H1 (cell line): ENCODE results near the gene THBS3. TPM values are rescaled to one million over a fixed set of nuclear protein-coding genes. Genes with fewer than 3 reads are reported as not detected.
"Not testable (repeated sequence)": the region's sequence is repeated elsewhere in the genome, so short reads cannot be mapped to it uniquely, and the experiment has no call there.

Source experiments
- CTCF ChIA-PET: fragments of 300-600 bp; sonication (Branson Sonifier 250); formaldehyde crosslinking; loops from one replicate; lab custom pipeline; 2021; ENCODE audit not compliant: partially characterized antibody; lab: Charles Lee
- POLR2A ChIA-PET: fragments of 300-600 bp; sonication (Branson Sonifier 250); formaldehyde crosslinking; loops from one replicate; lab custom pipeline; 2021; ENCODE audit warnings: inconsistent platforms; ENCODE audit not compliant: partially characterized antibody; lab: Charles Lee
- DNase-seq, 2 experiments: peaks; one replicate each; pipeline versions ENCODE4 v3.0.0 to v3.0.0-alpha.2; 2010 to 2022; ENCODE audit warnings: low spot score in 2 of 2, low read depth in 1 of 2, mixed read lengths in 1 of 2
- FAIRE-seq: peaks from 2 replicates; lab custom pipeline; 2011; peaks lifted over from hg19 to GRCh38; lab: Jason Lieb, UNC
- H2AFZ ChIP-seq: 2 replicates; pipeline ENCODE4 v1.8.1; 2012; ENCODE audit warnings: low read length, inconsistent platforms
- H2AK5ac ChIP-seq: 2 replicates; pipeline ENCODE4 v1.6.1; 2013; ENCODE audit warnings: low read depth, low read length
- H2BK120ac ChIP-seq: replicated peaks from 2 replicates; pipeline ENCODE3; 2013; ENCODE audit warnings: low read depth, low read length, inconsistent platforms
- H2BK12ac ChIP-seq: 2 replicates; pipeline ENCODE4 v1.6.1; 2013; ENCODE audit warnings: low read depth, low read length
- H2BK15ac ChIP-seq: 2 replicates; pipeline ENCODE4 v1.6.1; 2013; ENCODE audit warnings: low read length
- H2BK20ac ChIP-seq: 2 replicates; pipeline ENCODE4 v1.6.1; 2013; ENCODE audit warnings: low read length
- H2BK5ac ChIP-seq: 2 replicates; pipeline ENCODE4 v1.6.1; 2013; ENCODE audit warnings: low read depth, low read length
- H3K14ac ChIP-seq: 2 replicates; pipeline ENCODE4 v1.6.1; 2013; ENCODE audit warnings: inconsistent platforms; ENCODE audit not compliant: insufficient read length
- H3K18ac ChIP-seq: 2 replicates; pipeline ENCODE4 v1.6.1; 2013; ENCODE audit warnings: low read length; ENCODE audit errors: extremely low read depth
- H3K23ac ChIP-seq: 2 replicates; pipeline ENCODE4 v1.6.1; 2013; ENCODE audit warnings: inconsistent platforms; ENCODE audit not compliant: insufficient read length
- H3K23me2 ChIP-seq: 2 replicates; pipeline ENCODE4 v1.6.1; 2013; ENCODE audit warnings: low read depth, low read length
- H3K27ac ChIP-seq: 2 replicates; pipeline ENCODE4 v1.6.1; 2011; ENCODE audit warnings: low read depth, low read length, inconsistent platforms
- H3K27me3 ChIP-seq, 4 experiments: replicated peaks in 1 of 4; 1 replicate in 1 of 4; 2 replicates in 3 of 4; pipeline versions ENCODE4 v1.6.1 to v1.8.1; 2011 to 2013; ENCODE audit warnings: low read length in 3 of 4, mild to moderate bottlenecking in 3 of 4, inconsistent platforms in 2 of 4, mixed read lengths in 2 of 4, moderate library complexity in 1 of 4; ENCODE audit not compliant: control insufficient read depth in 3 of 4, insufficient read depth in 3 of 4; ENCODE audit errors: extremely low read depth in 1 of 4
- H3K36me3 ChIP-seq, 4 experiments: 2 replicates each; pipeline versions ENCODE4 v1.6.1 to v1.8.1; 2011 to 2013; ENCODE audit warnings: mild to moderate bottlenecking in 4 of 4, low read length in 3 of 4, moderate library complexity in 2 of 4, control low read depth in 1 of 4, inconsistent platforms in 1 of 4; ENCODE audit not compliant: insufficient read depth in 4 of 4, control insufficient read depth in 2 of 4
- H3K4ac ChIP-seq: replicated peaks from 2 replicates; pipeline ENCODE3; 2013; ENCODE audit warnings: low read length, low read depth, mixed read lengths, inconsistent platforms; ENCODE audit not compliant: insufficient read length
- H3K4me1 ChIP-seq, 4 experiments: replicated peaks in 1 of 4; 1 replicate in 1 of 4; 2 replicates in 3 of 4; pipeline versions ENCODE4 v1.6.1 to v1.8.1; 2011 to 2013; ENCODE audit warnings: low read length in 3 of 4, inconsistent platforms in 2 of 4, mixed read lengths in 1 of 4; ENCODE audit not compliant: insufficient read depth in 4 of 4, control insufficient read depth in 3 of 4
- H3K4me2 ChIP-seq, 2 experiments: 2 replicates each; pipeline versions ENCODE4 v1.6.1 to v1.8.1; 2011 to 2013; ENCODE audit warnings: low read depth in 2 of 2, low read length in 2 of 2, control low read depth in 1 of 2, inconsistent platforms in 1 of 2, mild to moderate bottlenecking in 1 of 2; ENCODE audit not compliant: insufficient read depth in 1 of 2
- H3K4me3 ChIP-seq, 4 experiments: fragments of 200-600, 300-600 bp in 1 of 4; sonication (generic), shearing (Covaris generic), sonication (Bioruptor Twin) in 1 of 4; 2 replicates each; pipeline versions ENCODE4 v1.5.1 to v1.8.1; 2011 to 2016; ENCODE audit warnings: low read length in 4 of 4, low read depth in 3 of 4, control low read depth in 2 of 4, inconsistent platforms in 2 of 4, mild to moderate bottlenecking in 2 of 4, mixed read lengths in 1 of 4, moderate library complexity in 1 of 4; ENCODE audit not compliant: insufficient read depth in 2 of 4; ENCODE audit errors: extremely low read depth in 1 of 4
- H3K56ac ChIP-seq: replicated peaks from 2 replicates; pipeline ENCODE3; 2013; ENCODE audit warnings: low read depth, mild to moderate bottlenecking, mixed read lengths, low read length, inconsistent platforms; ENCODE audit not compliant: insufficient read length
- H3K79me1 ChIP-seq: 2 replicates; pipeline ENCODE4 v1.6.1; 2013; ENCODE audit warnings: low read depth, low read length, control low read depth
- H3K79me2 ChIP-seq, 2 experiments: 2 replicates each; pipeline versions ENCODE4 v1.6.1 to v1.8.1; 2012 to 2013; ENCODE audit warnings: low read length in 2 of 2, mild to moderate bottlenecking in 2 of 2, inconsistent platforms in 1 of 2; ENCODE audit not compliant: insufficient read depth in 2 of 2, control insufficient read depth in 1 of 2
- H3K9ac ChIP-seq, 4 experiments: replicated peaks in 1 of 4; 1 replicate in 1 of 4; 2 replicates in 3 of 4; pipeline versions ENCODE4 v1.6.1 to v1.8.1; 2011 to 2013; ENCODE audit warnings: low read depth in 3 of 4, low read length in 3 of 4, control low read depth in 2 of 4, mild to moderate bottlenecking in 2 of 4, moderate library complexity in 2 of 4, inconsistent platforms in 1 of 4; ENCODE audit errors: extremely low read depth in 1 of 4
- H3K9me3 ChIP-seq, 2 experiments: 2 replicates each; pipeline versions ENCODE4 v1.6.1 to v1.8.1; 2012 to 2013; ENCODE audit warnings: mild to moderate bottlenecking in 2 of 2, moderate library complexity in 2 of 2, control low read depth in 1 of 2, inconsistent platforms in 1 of 2, low read depth in 1 of 2, low read length in 1 of 2, mixed read lengths in 1 of 2; ENCODE audit not compliant: insufficient read depth in 2 of 2
- H4K20me1 ChIP-seq, 2 experiments: replicated peaks in 1 of 2; 2 replicates each; pipeline versions ENCODE3 to v1.8.1; 2011 to 2013; ENCODE audit warnings: inconsistent platforms in 2 of 2, low read length in 2 of 2, mild to moderate bottlenecking in 1 of 2; ENCODE audit not compliant: insufficient read depth in 2 of 2, control insufficient read depth in 1 of 2
- H4K5ac ChIP-seq: 2 replicates; pipeline ENCODE4 v1.6.1; 2013; ENCODE audit warnings: low read length, low read depth, mixed read lengths, inconsistent platforms; ENCODE audit not compliant: insufficient read length
- H4K8ac ChIP-seq: 2 replicates; pipeline ENCODE4 v1.8.0; 2013; ENCODE audit warnings: mild to moderate bottlenecking, moderate library complexity, low read length, inconsistent platforms; ENCODE audit not compliant: insufficient read depth; ENCODE audit errors: extremely low read depth
- H4K91ac ChIP-seq: replicated peaks from 2 replicates; pipeline ENCODE3; 2013; ENCODE audit warnings: low read length, mixed read lengths, inconsistent platforms; ENCODE audit not compliant: insufficient read length
- WGBS, 2 experiments: shearing (Covaris generic) in 1 of 2; methylation state at CpG; one replicate each; pipeline versions ENCODE4 v1.1.6 to v1.1.7; 2013 to 2015; ENCODE audit warnings: low lambda C conversion rate in 2 of 2, mixed read lengths in 2 of 2, inconsistent platforms in 1 of 2, low coverage in 1 of 2, missing lambda C conversion rate in 1 of 2; ENCODE audit not compliant: insufficient replicate concordance in 2 of 2, insufficient coverage in 1 of 2, insufficient read length in 1 of 2; ENCODE audit errors: extremely low coverage in 1 of 2, missing lambda C conversion rate in 1 of 2; 5-methylcytosine and 5-hydroxymethylcytosine counted together
- polyA plus RNA-seq, 7 experiments: library from polyadenylated mRNA; depleted of rRNA in 3 of 7; stranded (reverse) in 5 of 7; unstranded in 2 of 7; fragments of >200 nt in 5 of 7; fragments of 200-250 nt in 2 of 7; gene quantifications; 1 replicate in 5 of 7; 2 replicates in 1 of 7; 4 replicates in 1 of 7; pipeline versions ENCODE4 v1.2.1 to v1.2.3, GENCODE V29; 2011 to 2013; ENCODE audit warnings: missing spikeins in 2 of 7, mixed read lengths in 2 of 7
- total RNA-seq: library from RNA; stranded (reverse); fragmentation: NEBNext Ultra II Directional; extraction: Animal tissue kit (Norgen Biotek cat#: 25700); gene quantifications from 2 replicates; pipeline ENCODE4 v1.2.1, GENCODE V29; 2021

Gene THBS3
- total and polyA plus RNA-seq, 2 of the 8 experiments (the other 6 are each of a cell fraction or from before 2014, with no cell fraction given) = 3.0 to 3.5 TPM

- not testable (repeated sequence) for H3K4ac ChIP-seq, H3K23ac ChIP-seq, FAIRE-seq, H3K4me3 ChIP-seq, H3K79me2 ChIP-seq, H3K9ac ChIP-seq, H2BK15ac ChIP-seq, DNase-seq, H3K27me3 ChIP-seq, H2AK5ac ChIP-seq, H4K8ac ChIP-seq, H2BK120ac ChIP-seq, H2BK12ac ChIP-seq, H3K4me2 ChIP-seq, H4K91ac ChIP-seq, H3K9me3 ChIP-seq, H3K14ac ChIP-seq, H4K5ac ChIP-seq, H3K79me1 ChIP-seq, H2AFZ ChIP-seq, H3K56ac ChIP-seq, H4K20me1 ChIP-seq, H2BK5ac ChIP-seq, H2BK20ac ChIP-seq, H3K18ac ChIP-seq, H3K36me3 ChIP-seq, H3K27ac ChIP-seq
- ChIA-PET POLR2A (interaction anchor here (1.7 kb wide), 1 partner anchor 17 kb away, joined by 3 read pairs; no protein-coding TSS in a partner anchor), CTCF (interaction anchor here (0.6 to 12.4 kb wide), 3 partner anchors 30 to 75 kb away, joined by 4 to 215 read pairs (median 187); partner anchors contain the start of genes DPM3, EFNA1 and SLC50A1)
- peaks cover 2 to 17% (median 13%) of the 10 kb centered on the region in 4 experiments for H3K4me1 ChIP-seq
- 93% methylated on average over 9 of the region's 11 CpGs; no CpG with 5 or more reads in 1 of the 2 experiments for WGBS, 2 experiments
- peaks cover 11% of the 10 kb centered on the region for H3K23me2 ChIP-seq
These were observed 43.1 kb downstream of the THBS3 start for GRCh38 chr1:155164625-155165024.

- H2BK15ac ChIP-seq, H2AFZ ChIP-seq, H3K36me3 ChIP-seq, H2BK20ac ChIP-seq, H3K4me2 ChIP-seq, FAIRE-seq, H4K91ac ChIP-seq, H3K4ac ChIP-seq, H2BK12ac ChIP-seq, H3K9me3 ChIP-seq, H3K79me2 ChIP-seq, H4K5ac ChIP-seq, H3K27me3 ChIP-seq, H4K20me1 ChIP-seq, H2AK5ac ChIP-seq, H3K14ac ChIP-seq, POLR2A ChIA-PET, DNase-seq, H3K9ac ChIP-seq, H3K18ac ChIP-seq, H3K4me3 ChIP-seq, H2BK120ac ChIP-seq, H2BK5ac ChIP-seq, H3K23ac ChIP-seq, H3K27ac ChIP-seq, H3K79me1 ChIP-seq, H4K8ac ChIP-seq, H3K56ac ChIP-seq: not testable (repeated sequence)
- CTCF ChIA-PET = interaction anchor here (0.7 to 1.5 kb wide), 5 partner anchors 30 to 102 kb away, joined by 3 to 6 read pairs (median 3); no protein-coding TSS in a partner anchor
- Histone ChIP-seq H3K23me2 (peaks cover 11% of the 10 kb centered on the region), H3K4me1 (peaks cover 2 to 17% (median 13%) of the 10 kb centered on the region in 4 experiments)
- WGBS, 2 experiments = 91% methylated on average over 4 of the region's 4 CpGs; no CpG with 5 or more reads in 1 of the 2 experiments
These were observed 43.9 kb downstream of the THBS3 start for GRCh38 chr1:155163785-155164184.
